NCI-H1092 (cell line): ENCODE data around the gene RPRD1A.
"Not testable (repeated sequence)": the region's sequence is repeated elsewhere in the genome, so short reads cannot be mapped to it uniquely, and the experiment has no call there.

ENCODE experiments used
- DNase-seq: peaks from one replicate; lab custom pipeline; 2025; lab: John Stamatoyannopoulos, UW

Gene RPRD1A

GRCh38 chr18:36077764-36078163 lies 10.4 kb upstream of the RPRD1A start:
- not testable (repeated sequence) for DNase-seq

- no peak for DNase-seq
Observed at GRCh38 chr18:36075862-36076587, 8.7 kb upstream of the RPRD1A start.

- DNase-seq: no peak
Observed at GRCh38 chr18:36074435-36074834, 7.1 kb upstream of the RPRD1A start.

- DNase-seq: no peak
Observed at GRCh38 chr18:36073676-36074075, 6.3 kb upstream of the RPRD1A start.

- not testable (repeated sequence) for DNase-seq
Observed at GRCh38 chr18:36072406-36072805, 5.0 kb upstream of the RPRD1A start.

GRCh38 chr18:36066686-36067054 lies 689 bp downstream of the RPRD1A start:
- DNase-seq: no peak

GRCh38 chr18:36066001-36066400 lies 1.4 kb downstream of the RPRD1A start:
- DNase-seq: no peak

GRCh38 chr18:36064809-36065079 lies 2.6 kb downstream of the RPRD1A start:
- not testable (repeated sequence) for DNase-seq

- no peak for DNase-seq
Observed at GRCh38 chr18:36064027-36064808, 3.1 kb downstream of the RPRD1A start.

GRCh38 chr18:36058674-36059073 lies 8.7 kb downstream of the RPRD1A start:
- no peak for DNase-seq

- no peak for DNase-seq
Observed at GRCh38 chr18:36051760-36052159, 15.6 kb downstream of the RPRD1A start.

GRCh38 chr18:36050479-36050878 lies 16.9 kb downstream of the RPRD1A start:
- no peak for DNase-seq

- no peak for DNase-seq
Observed at GRCh38 chr18:36047521-36047920, 19.8 kb downstream of the RPRD1A start.

- no peak for DNase-seq
Observed at GRCh38 chr18:36046898-36047297, 20.5 kb downstream of the RPRD1A start.

GRCh38 chr18:36045241-36045991 lies 21.9 kb downstream of the RPRD1A start:
- no peak for DNase-seq

GRCh38 chr18:36043153-36043552 lies 24.2 kb downstream of the RPRD1A start:
- DNase-seq: no peak

- no peak for DNase-seq
Observed at GRCh38 chr18:36041146-36041545, 26.2 kb downstream of the RPRD1A start.

GRCh38 chr18:36038102-36038663 lies 29.2 kb downstream of the RPRD1A start:
- DNase-seq: no peak

GRCh38 chr18:36035253-36035652 lies 32.1 kb downstream of the RPRD1A start:
- DNase-seq: peak; percentile 86

GRCh38 chr18:36034299-36034895 lies 33.0 kb downstream of the RPRD1A start:
- no peak for DNase-seq

- DNase-seq: no peak
Observed at GRCh38 chr18:36031903-36032302, 35.5 kb downstream of the RPRD1A start.

GRCh38 chr18:36031407-36031806 lies 36.0 kb downstream of the RPRD1A start:
- DNase-seq: no peak
